GM12878 (cell line): ENCODE measurements around the gene SMURF1. TPM values are rescaled to one million over a fixed set of nuclear protein-coding genes. Genes with fewer than 3 reads are reported as not detected.

Experiments used
- ATAC-seq: fragments of 200-7000 bp; cut with Tn5 transposase; 3 replicates; pipeline ENCODE4 v1.9.1; 2020; ENCODE audit warnings: mild to moderate bottlenecking, moderate library complexity
- BruUV-seq: library from RNA; stranded (reverse); fragments of 400-500 nt; replicated peaks from 2 replicates; lab custom pipeline; 2021; lab: Mats Ljungman, UMichigan
- CTCF ChIA-PET: fragments of 300-600 bp; sonication (Branson Sonifier 250); formaldehyde crosslinking; extraction: SDS; loops from one replicate; lab custom pipeline; 2021; ENCODE audit warnings: inconsistent platforms; lab: Yijun Ruan, JAX
- POLR2A ChIA-PET: fragments of 350-600 bp; formaldehyde crosslinking; extraction: SDS; loops from one replicate; lab custom pipeline; 2021; ENCODE audit warnings: inconsistent platforms; lab: Charles Lee
- RAD21 ChIA-PET: fragments of 300-600 bp; sonication (Branson Sonifier 250); formaldehyde crosslinking; loops from one replicate; lab custom pipeline; 2023; ENCODE audit warnings: antibody characterized with exemption; ENCODE audit not compliant: unreplicated experiment; lab: Charles Lee
- SMC1A ChIA-PET: fragments of 300-600 bp; sonication (Branson Sonifier 250); formaldehyde crosslinking; loops from one replicate; lab custom pipeline; 2023; ENCODE audit not compliant: unreplicated experiment, uncharacterized antibody; lab: Charles Lee
- DNase-seq: peaks from one replicate; pipeline ENCODE4 v3.0.0-alpha.2; 2011; ENCODE audit warnings: low read depth, low spot score
- FAIRE-seq: peaks from 3 replicates; lab custom pipeline; 2011; peaks lifted over from hg19 to GRCh38; lab: Jason Lieb, UNC
- H2AFZ ChIP-seq: 2 replicates; pipeline ENCODE4 v1.6.0; 2011; ENCODE audit warnings: low read depth, low read length, control low read depth; ENCODE audit not compliant: control insufficient read depth
- H3K27ac ChIP-seq: 2 replicates; pipeline ENCODE4 v1.5.1; 2011; ENCODE audit warnings: control low read depth; ENCODE audit not compliant: control insufficient read depth, insufficient read depth
- H3K27me3 ChIP-seq, 2 experiments: replicated peaks in 1 of 2; 2 replicates each; pipeline versions ENCODE4 v1.6.0 to v1.6.1; 2011; ENCODE audit warnings: low read length in 1 of 2; ENCODE audit not compliant: control insufficient read depth in 2 of 2, insufficient read depth in 2 of 2
- H3K36me3 ChIP-seq, 2 experiments: 2 replicates each; pipeline ENCODE4 v1.5.1; 2011; ENCODE audit warnings: low read length in 1 of 2; ENCODE audit not compliant: control insufficient read depth in 2 of 2, insufficient read depth in 2 of 2
- H3K4me1 ChIP-seq: 2 replicates; pipeline ENCODE4 v1.6.1; 2011; ENCODE audit warnings: mild to moderate bottlenecking, low read length, moderate library complexity, mixed read lengths; ENCODE audit not compliant: control insufficient read depth, insufficient read depth
- H3K4me2 ChIP-seq: 2 replicates; pipeline ENCODE4 v1.6.0; 2011; ENCODE audit warnings: control low read depth; ENCODE audit not compliant: control insufficient read depth, insufficient read depth
- H3K4me3 ChIP-seq: fragments of 200-600 bp; sonication (generic); 2 replicates; pipeline ENCODE4 v1.5.1; 2016
- H3K79me2 ChIP-seq: 2 replicates; pipeline ENCODE4 v1.6.0; 2011; ENCODE audit warnings: low read length; ENCODE audit not compliant: control insufficient read depth, insufficient read depth
- H3K9ac ChIP-seq: 2 replicates; pipeline ENCODE4 v1.8.0; 2011; ENCODE audit warnings: low read length, control low read depth, mixed read lengths; ENCODE audit not compliant: control insufficient read depth, insufficient read depth
- H3K9me3 ChIP-seq: replicated peaks from 3 replicates; pipeline ENCODE4 v1.5.1; 2011; ENCODE audit warnings: mild to moderate bottlenecking, low read length; ENCODE audit not compliant: control insufficient read depth, insufficient read depth
- H4K20me1 ChIP-seq: 2 replicates; pipeline ENCODE4 v1.6.0; 2011; ENCODE audit not compliant: control insufficient read depth, insufficient read depth
- ATF3 ChIP-seq: IDR thresholded peaks from 2 replicates; pipeline ENCODE4 v1.6.1; 2011; ENCODE audit warnings: low read depth, mild to moderate bottlenecking, low read length, moderate library complexity, borderline replicate concordance; ENCODE audit errors: extremely low read depth
- ATF7 ChIP-seq: fragments of 450-650 bp; IDR thresholded peaks from 2 replicates; pipeline ENCODE4 v1.6.1; 2016; ENCODE audit warnings: low read depth, mild to moderate bottlenecking
- IKZF1 ChIP-seq: fragments of 450-650 bp; conservative IDR thresholded peaks from 2 replicates; pipeline ENCODE4 v1.6.1; 2017; ENCODE audit warnings: antibody characterized with exemption, mild to moderate bottlenecking
- IRF4 ChIP-seq: IDR thresholded peaks from 2 replicates; pipeline ENCODE4 v1.6.1; 2011; ENCODE audit warnings: low read depth, low read length
- KLF5 ChIP-seq: fragments of 450-650 bp; IDR thresholded peaks from 2 replicates; pipeline ENCODE4 v1.6.1; 2014; ENCODE audit warnings: mild to moderate bottlenecking; ENCODE audit not compliant: partially characterized antibody
- MTA3 ChIP-seq: IDR thresholded peaks from 2 replicates; pipeline ENCODE4 v1.6.1; 2012; ENCODE audit warnings: low read length, inconsistent platforms, borderline replicate concordance
- MYB ChIP-seq: fragments of 150-350 bp; IDR thresholded peaks from 2 replicates; pipeline ENCODE4 v1.6.1; 2014; ENCODE audit warnings: mild to moderate bottlenecking, low read depth, low read length, borderline replicate concordance
- MYC ChIP-seq: IDR thresholded peaks from 2 replicates; pipeline ENCODE4 v1.6.1; 2011; ENCODE audit warnings: mild to moderate bottlenecking, low read length, moderate library complexity, inconsistent platforms; ENCODE audit not compliant: insufficient read depth, insufficient replicate concordance, insufficient read length, severe bottlenecking
- NFIC ChIP-seq: IDR thresholded peaks from 2 replicates; pipeline ENCODE4 v1.6.1; 2012; ENCODE audit warnings: low read depth, mild to moderate bottlenecking, inconsistent platforms, low read length, moderate library complexity
- NFYA ChIP-seq: IDR thresholded peaks from 2 replicates; pipeline ENCODE4 v1.6.1; 2011; ENCODE audit warnings: low read depth, mild to moderate bottlenecking, low read length, improper control_type of control experiment, borderline replicate concordance
- NR2C2 ChIP-seq: IDR thresholded peaks from 2 replicates; pipeline ENCODE4 v1.6.1; 2011; ENCODE audit warnings: borderline replicate concordance, low read depth; ENCODE audit not compliant: control insufficient read depth, insufficient read length
- PML ChIP-seq: IDR thresholded peaks from 2 replicates; pipeline ENCODE4 v1.6.1; 2012; ENCODE audit warnings: low read length, inconsistent platforms
- RBBP5 ChIP-seq: fragments of 200-600 bp; sonication (generic); conservative IDR thresholded peaks from 2 replicates; pipeline ENCODE4 v1.6.1; 2016
- SP1 ChIP-seq: IDR thresholded peaks from one replicate; pipeline ENCODE4 v1.6.1; 2011; ENCODE audit warnings: low read depth, low read length
- TBL1XR1 ChIP-seq: IDR thresholded peaks from 2 replicates; pipeline ENCODE4 v1.6.1; 2012; ENCODE audit warnings: low read depth, low read length, improper control_type of control experiment
- YY1 ChIP-seq: IDR thresholded peaks from 2 replicates; pipeline ENCODE4 v1.6.1; 2011; ENCODE audit warnings: low read depth, mild to moderate bottlenecking, low read length
- ZNF217 ChIP-seq: fragments of 450-650 bp; IDR thresholded peaks from 2 replicates; pipeline ENCODE4 v1.6.1; 2017; ENCODE audit warnings: antibody characterized with exemption, mild to moderate bottlenecking
- WGBS: methylation state at CpG from one replicate; pipeline ENCODE4 v1.1.6; 2016; ENCODE audit warnings: low lambda C conversion rate; ENCODE audit not compliant: insufficient replicate concordance, insufficient coverage; ENCODE audit errors: missing lambda C conversion rate; 5-methylcytosine and 5-hydroxymethylcytosine counted together
- in situ Hi-C: fragments of 300-500 bp; cut with MboI; formaldehyde crosslinking; loops from 9 replicates; pipeline ENCODE4 v1.14.3; 2018; ENCODE audit warnings: mixed read lengths
- intact Hi-C: fragments of 100-400 bp; cut with micrococcal nuclease; formaldehyde crosslinking; loops from one replicate; pipeline ENCODE4 v1.14.2; 2022; ENCODE audit not compliant: unreplicated experiment
- polyA plus RNA-seq, 11 experiments: library from polyadenylated mRNA; depleted of rRNA in 4 of 11; unstranded in 6 of 11; stranded (reverse) in 5 of 11; fragments of >200 nt; fragmentation: Nextera tagmentation in 4 of 11; fragmentation: Illumina TruSeq in 1 of 11; extraction: Ambion mirVana in 4 of 11; extraction: Trizol in 1 of 11; gene quantifications; 1 replicate in 1 of 11; 2 replicates in 10 of 11; pipeline versions ENCODE4 v1.2.1 to v1.2.3, GENCODE V29; 2011 to 2016; ENCODE audit warnings: inconsistent platforms in 2 of 11, missing spikeins in 2 of 11, low read depth in 1 of 11
- total RNA-seq, 4 experiments: library from RNA; depleted of rRNA in 3 of 4; stranded (reverse); fragments of >200 nt in 3 of 4; fragmentation: Illumina TruSeq in 1 of 4; extraction: Trizol in 1 of 4; gene quantifications; 2 replicates each; pipeline versions ENCODE4 v1.2.1 to v1.2.3, GENCODE V29; 2013 to 2021
- TF ChIP-seq, protein P1 (sequence below): IDR thresholded peaks from 2 replicates; pipeline ENCODE4 v1.6.1; 2012; ENCODE audit warnings: mild to moderate bottlenecking, low read depth, low read length

SMURF1 gene
- total and polyA plus RNA-seq, 10 of the 15 experiments (the other 5 are each of a cell fraction or from before 2014, with no cell fraction given): 0.76 to 14.0 (median 7.9) TPM

DNA sequence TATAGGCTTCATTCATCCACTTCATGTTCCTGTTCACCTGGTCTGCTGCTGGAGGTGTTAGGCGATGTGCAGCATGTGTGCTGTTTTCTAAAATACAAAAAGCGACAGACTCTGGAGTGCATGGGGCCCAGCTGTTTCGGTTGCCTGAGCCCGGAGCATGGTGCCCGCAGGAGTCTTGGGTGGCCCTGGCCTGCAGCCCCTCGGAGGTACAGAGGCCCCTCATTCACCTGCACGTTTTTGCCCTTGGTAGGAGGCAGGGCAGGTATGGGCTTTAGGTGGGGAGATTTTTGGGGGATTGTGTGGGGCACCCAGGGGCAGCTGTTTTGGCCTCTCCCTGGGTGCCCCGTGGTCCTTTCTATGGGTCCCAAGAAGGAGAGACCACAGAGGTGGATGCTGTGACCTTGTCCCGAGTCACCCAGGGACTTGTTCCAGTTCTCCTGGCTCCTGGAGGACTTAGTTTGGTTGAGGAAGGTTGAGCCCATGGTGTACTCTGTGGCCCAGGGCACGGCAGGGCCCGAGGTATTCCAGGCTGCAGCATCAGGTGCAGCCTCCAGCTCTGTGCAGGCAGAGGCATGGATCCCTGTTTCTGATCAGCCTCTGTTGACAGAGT is 134.9 kb downstream of the SMURF1 start:
- FAIRE-seq: no peak
- H3K9me3 ChIP-seq: no peaks in the 10 kb centered on the region
- H3K9ac ChIP-seq: no peak overlapping the region

More for the DNA sequence above, 134.9 kb downstream of the SMURF1 start:
- Histone ChIP-seq H3K4me1 (peaks cover 11% of the 10 kb centered on the region), H3K36me3 (peaks cover 41 to 64% of the 10 kb centered on the region in 2 experiments), H3K27ac (no peak overlapping the region), H3K4me2 (no peak overlapping the region), H2AFZ (no peak overlapping the region), H3K27me3 (no peaks in the 10 kb centered on the region), H3K79me2 (no peaks in the 10 kb centered on the region), H4K20me1 (no peaks in the 10 kb centered on the region), H3K4me3 (no peak overlapping the region)
- SMC1A ChIA-PET: interaction anchor here (0.5 kb wide), 1 partner anchor 592 kb away, joined by 3 read pairs; no protein-coding TSS in a partner anchor
- WGBS: 84% methylated on average over 10 of the region's 11 CpGs
- intact Hi-C loops (no loop called here), in situ Hi-C loops (no loop called here)
- no TSS peak for BruUV-seq
- ATAC-seq: no peak
- CTCF ChIA-PET: no interaction called here
- POLR2A ChIA-PET: no interaction called here
- RAD21 ChIA-PET: no interaction called here
- TF ChIP-seq IKZF1 (no peak), MYB (no peak), ATF3 (no peak), KLF5 (no peak), MTA3 (no peak), SP1 (no peak), MYC (no peak), PML (no peak), YY1 (no peak), RBBP5 (no peak), NFIC (no peak), TBL1XR1 (no peak), NR2C2 (no peak), NFYA (no peak), IRF4 (no peak), ATF7 (no peak), ZNF217 (no peak)
- TF ChIP-seq, protein P1, sequence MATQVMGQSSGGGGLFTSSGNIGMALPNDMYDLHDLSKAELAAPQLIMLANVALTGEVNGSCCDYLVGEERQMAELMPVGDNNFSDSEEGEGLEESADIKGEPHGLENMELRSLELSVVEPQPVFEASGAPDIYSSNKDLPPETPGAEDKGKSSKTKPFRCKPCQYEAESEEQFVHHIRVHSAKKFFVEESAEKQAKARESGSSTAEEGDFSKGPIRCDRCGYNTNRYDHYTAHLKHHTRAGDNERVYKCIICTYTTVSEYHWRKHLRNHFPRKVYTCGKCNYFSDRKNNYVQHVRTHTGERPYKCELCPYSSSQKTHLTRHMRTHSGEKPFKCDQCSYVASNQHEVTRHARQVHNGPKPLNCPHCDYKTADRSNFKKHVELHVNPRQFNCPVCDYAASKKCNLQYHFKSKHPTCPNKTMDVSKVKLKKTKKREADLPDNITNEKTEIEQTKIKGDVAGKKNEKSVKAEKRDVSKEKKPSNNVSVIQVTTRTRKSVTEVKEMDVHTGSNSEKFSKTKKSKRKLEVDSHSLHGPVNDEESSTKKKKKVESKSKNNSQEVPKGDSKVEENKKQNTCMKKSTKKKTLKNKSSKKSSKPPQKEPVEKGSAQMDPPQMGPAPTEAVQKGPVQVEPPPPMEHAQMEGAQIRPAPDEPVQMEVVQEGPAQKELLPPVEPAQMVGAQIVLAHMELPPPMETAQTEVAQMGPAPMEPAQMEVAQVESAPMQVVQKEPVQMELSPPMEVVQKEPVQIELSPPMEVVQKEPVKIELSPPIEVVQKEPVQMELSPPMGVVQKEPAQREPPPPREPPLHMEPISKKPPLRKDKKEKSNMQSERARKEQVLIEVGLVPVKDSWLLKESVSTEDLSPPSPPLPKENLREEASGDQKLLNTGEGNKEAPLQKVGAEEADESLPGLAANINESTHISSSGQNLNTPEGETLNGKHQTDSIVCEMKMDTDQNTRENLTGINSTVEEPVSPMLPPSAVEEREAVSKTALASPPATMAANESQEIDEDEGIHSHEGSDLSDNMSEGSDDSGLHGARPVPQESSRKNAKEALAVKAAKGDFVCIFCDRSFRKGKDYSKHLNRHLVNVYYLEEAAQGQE: no peak
- DNase-seq: no peak
